ENCODE measurements around the gene LARGE1.

- TF ChIP-seq CTCF (conservative IDR thresholded peaks at IDR 0.05; ENCODE audit: low read depth, low read length) (no peak), EZH2 (IDR thresholded peaks at IDR 0.05; ENCODE audit: low read length, unreplicated experiment) (no peak)
These were observed 11.9 kb downstream of the LARGE1 start for GRCh38 chr22:33908171-33909074.
